Measurements from ENCODE around the gene BGLAP.

GRCh38 chr1:156281281-156281680 lies 39.3 kb downstream of the BGLAP start:
- TF ChIP-seq CTCF (IDR thresholded peaks at IDR 0.05) (no peak), POLR2A (IDR thresholded peaks at IDR 0.05) (no peak)

Measured in body of pancreas (tissue), 4 donors.